ENCODE results near the gene GUF1. TPM values are rescaled to one million over a fixed set of nuclear protein-coding genes. Genes with fewer than 3 reads are reported as not detected.

The GUF1 gene
- total and polyA plus RNA-seq, 8 donors = 5.3 to 10.7 (median 8.4) TPM

- ATAC-seq = no peak
- H3K4me1 ChIP-seq = no peaks in the 10 kb centered on the region
- intact Hi-C loops (cut with DNase I) = no loop called here
- no peaks in the 10 kb centered on the region for H3K36me3 ChIP-seq
- H3K4me3 ChIP-seq = no peak overlapping the region
- no peak for DNase-seq
- no peaks in the 10 kb centered on the region for H3K9me3 ChIP-seq
- H3K27me3 ChIP-seq = no peaks in the 10 kb centered on the region
- no peak for FAIRE-seq
- H3K27ac ChIP-seq = no peak overlapping the region
- TF ChIP-seq, protein P1, sequence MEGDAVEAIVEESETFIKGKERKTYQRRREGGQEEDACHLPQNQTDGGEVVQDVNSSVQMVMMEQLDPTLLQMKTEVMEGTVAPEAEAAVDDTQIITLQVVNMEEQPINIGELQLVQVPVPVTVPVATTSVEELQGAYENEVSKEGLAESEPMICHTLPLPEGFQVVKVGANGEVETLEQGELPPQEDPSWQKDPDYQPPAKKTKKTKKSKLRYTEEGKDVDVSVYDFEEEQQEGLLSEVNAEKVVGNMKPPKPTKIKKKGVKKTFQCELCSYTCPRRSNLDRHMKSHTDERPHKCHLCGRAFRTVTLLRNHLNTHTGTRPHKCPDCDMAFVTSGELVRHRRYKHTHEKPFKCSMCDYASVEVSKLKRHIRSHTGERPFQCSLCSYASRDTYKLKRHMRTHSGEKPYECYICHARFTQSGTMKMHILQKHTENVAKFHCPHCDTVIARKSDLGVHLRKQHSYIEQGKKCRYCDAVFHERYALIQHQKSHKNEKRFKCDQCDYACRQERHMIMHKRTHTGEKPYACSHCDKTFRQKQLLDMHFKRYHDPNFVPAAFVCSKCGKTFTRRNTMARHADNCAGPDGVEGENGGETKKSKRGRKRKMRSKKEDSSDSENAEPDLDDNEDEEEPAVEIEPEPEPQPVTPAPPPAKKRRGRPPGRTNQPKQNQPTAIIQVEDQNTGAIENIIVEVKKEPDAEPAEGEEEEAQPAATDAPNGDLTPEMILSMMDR (IDR thresholded peaks at IDR 0.05) = no peak
- WGBS, 2 donors = 76 to 83% methylated on average over 2 of the region's 2 CpGs
Measured at GRCh38 chr4:44740201-44740600, 62.0 kb downstream of the GUF1 start.

Other genes starting within 250 kb of the GUF1 start
- gene KCTD8, start 229.6 kb upstream of the GUF1 start, total RNA-seq = under 1 TPM; 0.09 to 0.43 (median 0.25) TPM
- gene KCTD8, start 229.6 kb upstream of the GUF1 start, polyA plus RNA-seq = 1 to 10 TPM in 1 of 2 donors, under 1 TPM in 1; 0.19 to 1.1 TPM
- not detected for gene YIPF7, start 26.8 kb upstream of the GUF1 start, total RNA-seq
- gene YIPF7, start 26.8 kb upstream of the GUF1 start, polyA plus RNA-seq = under 1 TPM in 1 of 2 donors, not detected in 1; 0.14 TPM
- gene GNPDA2, start 48.1 kb downstream of the GUF1 start, total RNA-seq = 1 to 10 TPM; 2.6 to 5.6 (median 4.4) TPM
- 10 to 100 TPM in 1 of 2 donors, 1 to 10 TPM in 1; 3.8 to 10.1 TPM for gene GNPDA2, start 48.1 kb downstream of the GUF1 start, polyA plus RNA-seq